ENCODE data around the gene C6orf62.
"Not testable (repeated sequence)": the region's sequence is repeated elsewhere in the genome, so short reads cannot be mapped to it uniquely, and the experiment has no call there.

The C6orf62 gene

DNA sequence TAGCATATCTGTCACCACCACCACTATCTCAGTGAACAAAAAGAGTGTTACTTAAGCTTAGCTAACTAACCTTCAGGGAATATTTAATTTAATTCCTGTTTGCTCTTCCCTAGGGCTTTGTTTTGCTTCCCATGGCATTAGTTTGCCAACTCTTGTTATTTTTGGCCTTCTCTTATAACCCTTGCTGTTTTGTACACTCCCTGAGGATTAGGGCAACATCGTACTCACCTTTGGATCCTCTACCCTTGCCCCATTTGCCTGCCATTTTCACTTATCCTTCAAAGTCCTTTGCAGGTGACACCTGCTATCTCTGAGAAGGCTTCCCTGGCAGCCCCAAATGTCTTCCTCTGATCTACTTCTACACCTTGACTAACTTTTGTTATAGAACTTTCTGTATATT, 28.4 kb downstream of the C6orf62 start:
- no peak for DNase-seq (ENCODE audit: low read depth, low spot score)
- TF ChIP-seq, protein P1, sequence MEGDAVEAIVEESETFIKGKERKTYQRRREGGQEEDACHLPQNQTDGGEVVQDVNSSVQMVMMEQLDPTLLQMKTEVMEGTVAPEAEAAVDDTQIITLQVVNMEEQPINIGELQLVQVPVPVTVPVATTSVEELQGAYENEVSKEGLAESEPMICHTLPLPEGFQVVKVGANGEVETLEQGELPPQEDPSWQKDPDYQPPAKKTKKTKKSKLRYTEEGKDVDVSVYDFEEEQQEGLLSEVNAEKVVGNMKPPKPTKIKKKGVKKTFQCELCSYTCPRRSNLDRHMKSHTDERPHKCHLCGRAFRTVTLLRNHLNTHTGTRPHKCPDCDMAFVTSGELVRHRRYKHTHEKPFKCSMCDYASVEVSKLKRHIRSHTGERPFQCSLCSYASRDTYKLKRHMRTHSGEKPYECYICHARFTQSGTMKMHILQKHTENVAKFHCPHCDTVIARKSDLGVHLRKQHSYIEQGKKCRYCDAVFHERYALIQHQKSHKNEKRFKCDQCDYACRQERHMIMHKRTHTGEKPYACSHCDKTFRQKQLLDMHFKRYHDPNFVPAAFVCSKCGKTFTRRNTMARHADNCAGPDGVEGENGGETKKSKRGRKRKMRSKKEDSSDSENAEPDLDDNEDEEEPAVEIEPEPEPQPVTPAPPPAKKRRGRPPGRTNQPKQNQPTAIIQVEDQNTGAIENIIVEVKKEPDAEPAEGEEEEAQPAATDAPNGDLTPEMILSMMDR (IDR thresholded peaks at IDR 0.05; ENCODE audit: low read depth, low read length) = no peak
- in situ Hi-C loops (cut with HindIII; ENCODE audit: low sequenced_read_pairs) = no loop called here
- H3K4me3 ChIP-seq (ENCODE audit: low read depth, low read length) = no peak overlapping the region

- no peak for DNase-seq (ENCODE audit: low read depth, low spot score)
- in situ Hi-C loops (cut with HindIII; ENCODE audit: low sequenced_read_pairs) = no loop called here
- no peak overlapping the region for H3K4me3 ChIP-seq (ENCODE audit: low read depth, low read length)
- TF ChIP-seq, protein P1 (IDR thresholded peaks at IDR 0.05; ENCODE audit: low read depth, low read length) = no peak
Observed at GRCh38 chr6:24689964-24690363, 29.0 kb downstream of the C6orf62 start.

DNA sequence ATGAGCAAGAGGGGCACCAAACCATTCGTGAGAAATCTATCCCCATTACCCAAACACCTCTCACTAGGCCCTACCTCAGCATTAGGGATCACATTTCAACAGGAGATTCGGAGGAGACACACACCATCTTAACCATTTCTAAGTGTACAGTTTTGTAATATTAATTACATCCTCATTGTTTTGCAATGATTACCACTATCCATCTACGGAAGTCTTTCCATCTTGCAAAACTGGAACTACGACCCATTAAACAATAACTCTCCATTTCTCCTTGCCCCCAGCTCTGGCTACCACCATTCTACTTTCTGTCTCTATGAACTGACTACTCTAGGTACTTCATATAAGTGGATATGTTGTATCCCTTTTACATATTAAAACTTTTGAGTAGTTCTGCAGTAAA, 32.0 kb downstream of the C6orf62 start:
- TF ChIP-seq, protein P1 (IDR thresholded peaks at IDR 0.05; ENCODE audit: low read depth, low read length) = no peak
- no peak for DNase-seq (ENCODE audit: low read depth, low spot score)
- no peak overlapping the region for H3K4me3 ChIP-seq (ENCODE audit: low read depth, low read length)
- in situ Hi-C loops (cut with HindIII; ENCODE audit: low sequenced_read_pairs) = no loop called here

DNA sequence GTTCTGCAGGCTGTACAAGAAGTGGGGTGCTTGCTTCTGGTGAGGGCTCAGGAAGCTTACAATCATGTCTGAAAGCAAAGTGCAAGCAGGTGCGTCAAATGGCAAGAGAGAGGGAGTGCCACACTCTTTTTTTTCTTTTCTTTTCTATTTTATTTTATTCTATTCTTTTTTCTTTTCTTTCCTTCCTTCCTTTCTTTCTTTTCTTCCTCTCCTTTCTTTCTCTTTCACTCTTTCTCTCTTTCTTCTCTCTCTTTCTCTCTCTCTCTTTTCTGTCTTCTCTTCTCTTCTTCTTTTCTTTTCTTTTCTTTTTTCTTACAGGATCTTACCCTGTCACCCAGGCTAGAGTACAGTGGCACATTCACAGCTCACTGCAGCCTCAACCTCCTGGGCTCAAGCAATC, 32.5 kb downstream of the C6orf62 start:
- no peak for DNase-seq (ENCODE audit: low read depth, low spot score)
- TF ChIP-seq, protein P1 (IDR thresholded peaks at IDR 0.05; ENCODE audit: low read depth, low read length) = no peak
- in situ Hi-C loops (cut with HindIII; ENCODE audit: low sequenced_read_pairs) = no loop called here
- no peak overlapping the region for H3K4me3 ChIP-seq (ENCODE audit: low read depth, low read length)

- TF ChIP-seq, protein P1 (IDR thresholded peaks at IDR 0.05; ENCODE audit: low read depth, low read length) = no peak
- in situ Hi-C loops (cut with HindIII; ENCODE audit: low sequenced_read_pairs) = no loop called here
- H3K4me3 ChIP-seq (ENCODE audit: low read depth, low read length) = no peak overlapping the region
Observed at GRCh38 chr6:24683297-24684296, 35.4 kb downstream of the C6orf62 start.

GRCh38 chr6:24680582-24680981, 38.4 kb downstream of the C6orf62 start:
- H3K4me3 ChIP-seq (ENCODE audit: low read depth, low read length) = no peak overlapping the region
- in situ Hi-C loops (cut with HindIII; ENCODE audit: low sequenced_read_pairs) = no loop called here
- TF ChIP-seq, protein P1 (IDR thresholded peaks at IDR 0.05; ENCODE audit: low read depth, low read length) = no peak
- no peak for DNase-seq (ENCODE audit: low read depth, low spot score)

More at GRCh38 chr6:24683297-24684296, 35.4 kb downstream of the C6orf62 start:
- DNase-seq (ENCODE audit: low read depth, low spot score) = no peak

DNA sequence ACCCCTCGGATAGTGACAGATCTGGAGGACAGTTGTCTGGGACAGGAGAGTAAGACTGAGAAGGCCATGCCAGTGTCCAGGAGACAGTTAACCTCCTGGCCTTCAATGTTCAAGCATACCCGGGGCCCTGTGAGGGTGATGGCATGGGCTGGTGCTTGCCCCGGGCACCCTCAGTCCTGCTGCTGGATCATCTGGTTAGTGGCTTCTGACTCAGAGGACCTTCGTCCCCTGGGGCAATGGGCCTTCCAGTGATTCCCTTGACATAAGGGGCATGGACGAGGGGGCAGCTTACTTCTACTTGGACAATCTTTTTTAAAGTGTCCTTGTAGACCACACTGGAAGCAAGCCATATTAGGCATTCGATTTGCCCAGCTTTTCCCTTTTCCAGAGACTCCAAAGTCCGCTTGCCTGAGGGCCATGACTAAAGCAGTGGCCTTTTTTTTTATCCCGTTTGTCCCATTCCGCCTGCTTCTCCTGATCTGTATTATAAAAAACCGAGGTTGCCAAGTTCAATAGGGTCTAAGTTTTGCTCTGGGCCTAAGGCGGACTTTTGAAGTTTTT, 40.1 kb downstream of the C6orf62 start:
- in situ Hi-C loops (cut with HindIII; ENCODE audit: low sequenced_read_pairs); DNase-seq (ENCODE audit: low read depth, low spot score): not testable (repeated sequence)

More for the DNA sequence above, 40.1 kb downstream of the C6orf62 start:
- H3K4me3 ChIP-seq (ENCODE audit: low read depth, low read length) = not testable (repeated sequence)

Data from astrocyte of the spinal cord (primary cell).